ENCODE results near the gene TMEM53.

DNA sequence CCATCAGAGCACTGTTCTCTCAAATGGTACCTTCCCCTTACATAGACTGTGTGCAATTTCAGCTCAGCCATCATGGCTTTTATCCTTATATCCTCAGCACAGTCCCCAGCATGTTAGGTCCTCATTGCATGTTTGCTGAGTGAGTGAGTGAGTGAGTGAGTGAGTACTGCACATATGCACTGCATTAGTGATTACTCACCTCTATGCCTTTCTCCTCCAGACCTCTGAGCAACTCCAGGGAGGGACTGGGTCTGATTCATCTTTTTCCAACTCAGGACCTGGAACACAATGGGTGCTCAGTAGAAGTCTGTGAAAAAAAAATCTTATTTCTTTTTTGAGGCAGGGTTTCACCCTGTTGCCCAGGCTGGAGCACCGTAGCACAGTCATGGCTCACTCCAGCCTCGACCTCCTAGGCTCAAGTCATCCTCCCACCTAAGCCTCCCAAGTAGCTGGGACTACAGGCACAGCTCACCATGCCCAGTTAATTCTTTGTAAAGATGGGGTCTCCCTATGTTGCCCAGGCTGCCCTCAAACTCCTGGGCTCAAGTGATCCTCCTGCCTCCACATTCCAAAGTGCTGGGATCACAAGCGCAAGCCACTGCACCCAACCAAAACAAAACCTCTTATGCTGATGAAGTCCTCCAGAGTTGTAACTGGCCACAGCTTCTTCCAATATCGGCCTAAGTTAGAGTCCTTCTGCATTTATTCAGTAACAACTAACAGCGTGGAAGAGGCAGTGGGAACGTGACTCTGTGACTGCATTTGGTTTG lies 33.0 kb upstream of the TMEM53 start:
- TF ChIP-seq, protein P1, sequence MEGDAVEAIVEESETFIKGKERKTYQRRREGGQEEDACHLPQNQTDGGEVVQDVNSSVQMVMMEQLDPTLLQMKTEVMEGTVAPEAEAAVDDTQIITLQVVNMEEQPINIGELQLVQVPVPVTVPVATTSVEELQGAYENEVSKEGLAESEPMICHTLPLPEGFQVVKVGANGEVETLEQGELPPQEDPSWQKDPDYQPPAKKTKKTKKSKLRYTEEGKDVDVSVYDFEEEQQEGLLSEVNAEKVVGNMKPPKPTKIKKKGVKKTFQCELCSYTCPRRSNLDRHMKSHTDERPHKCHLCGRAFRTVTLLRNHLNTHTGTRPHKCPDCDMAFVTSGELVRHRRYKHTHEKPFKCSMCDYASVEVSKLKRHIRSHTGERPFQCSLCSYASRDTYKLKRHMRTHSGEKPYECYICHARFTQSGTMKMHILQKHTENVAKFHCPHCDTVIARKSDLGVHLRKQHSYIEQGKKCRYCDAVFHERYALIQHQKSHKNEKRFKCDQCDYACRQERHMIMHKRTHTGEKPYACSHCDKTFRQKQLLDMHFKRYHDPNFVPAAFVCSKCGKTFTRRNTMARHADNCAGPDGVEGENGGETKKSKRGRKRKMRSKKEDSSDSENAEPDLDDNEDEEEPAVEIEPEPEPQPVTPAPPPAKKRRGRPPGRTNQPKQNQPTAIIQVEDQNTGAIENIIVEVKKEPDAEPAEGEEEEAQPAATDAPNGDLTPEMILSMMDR (IDR thresholded peaks at IDR 0.05), result no peak
- TF ChIP-seq EP300 (IDR thresholded peaks at IDR 0.05), result no peak

Measured in stomach (tissue), 4 donors.